Kidney capillary endothelial cell (primary cell): Measurements from ENCODE around the gene PADI6.

Experiments used
- DNase-seq: peaks from one replicate; pipeline ENCODE4 v3.0.0-alpha.2; 2018; ENCODE audit warnings: low spot score

PADI6 gene

GRCh38 chr1:17358557-17358956 is 13.4 kb upstream of the PADI6 start:
- DNase-seq: no peak

GRCh38 chr1:17359031-17359430 is 13.0 kb upstream of the PADI6 start:
- no peak for DNase-seq

GRCh38 chr1:17359808-17360207 is 12.2 kb upstream of the PADI6 start:
- DNase-seq: no peak

- no peak for DNase-seq
Measured at GRCh38 chr1:17360272-17360956, 11.6 kb upstream of the PADI6 start.

- DNase-seq: no peak
Measured at GRCh38 chr1:17361687-17362086, 10.3 kb upstream of the PADI6 start.

- no peak for DNase-seq
Measured at GRCh38 chr1:17363351-17363750, 8.6 kb upstream of the PADI6 start.

- DNase-seq: no peak
Measured at GRCh38 chr1:17363771-17364170, 8.2 kb upstream of the PADI6 start.

- DNase-seq: no peak
Measured at GRCh38 chr1:17365293-17365692, 6.7 kb upstream of the PADI6 start.

GRCh38 chr1:17369466-17369865 is 2.5 kb upstream of the PADI6 start:
- no peak for DNase-seq

GRCh38 chr1:17370618-17371017 is 1.4 kb upstream of the PADI6 start:
- DNase-seq: no peak

GRCh38 chr1:17372955-17373354 is 959 bp downstream of the PADI6 start:
- DNase-seq: no peak

GRCh38 chr1:17375651-17376050 is 3.7 kb downstream of the PADI6 start:
- DNase-seq: no peak

GRCh38 chr1:17377325-17377953 is 5.4 kb downstream of the PADI6 start:
- DNase-seq: no peak

- DNase-seq: no peak
Measured at GRCh38 chr1:17381161-17381560, 9.2 kb downstream of the PADI6 start.

- no peak for DNase-seq
Measured at GRCh38 chr1:17392199-17392740, 20.3 kb downstream of the PADI6 start.

- DNase-seq: no peak
Measured at GRCh38 chr1:17393230-17393629, 21.2 kb downstream of the PADI6 start.

- DNase-seq: no peak
Measured at GRCh38 chr1:17397910-17398695, 26.1 kb downstream of the PADI6 start.

GRCh38 chr1:17400725-17401341 is 28.8 kb downstream of the PADI6 start:
- no peak for DNase-seq

- no peak for DNase-seq
Measured at GRCh38 chr1:17401841-17402240, 29.8 kb downstream of the PADI6 start.

- DNase-seq: no peak
Measured at GRCh38 chr1:17403081-17403480, 31.1 kb downstream of the PADI6 start.

- no peak for DNase-seq
Measured at GRCh38 chr1:17404034-17404684, 32.2 kb downstream of the PADI6 start.

- no peak for DNase-seq
Measured at GRCh38 chr1:17404820-17405219, 32.8 kb downstream of the PADI6 start.
